ENCODE results near the gene KIRREL1.

KIRREL1 gene

DNA sequence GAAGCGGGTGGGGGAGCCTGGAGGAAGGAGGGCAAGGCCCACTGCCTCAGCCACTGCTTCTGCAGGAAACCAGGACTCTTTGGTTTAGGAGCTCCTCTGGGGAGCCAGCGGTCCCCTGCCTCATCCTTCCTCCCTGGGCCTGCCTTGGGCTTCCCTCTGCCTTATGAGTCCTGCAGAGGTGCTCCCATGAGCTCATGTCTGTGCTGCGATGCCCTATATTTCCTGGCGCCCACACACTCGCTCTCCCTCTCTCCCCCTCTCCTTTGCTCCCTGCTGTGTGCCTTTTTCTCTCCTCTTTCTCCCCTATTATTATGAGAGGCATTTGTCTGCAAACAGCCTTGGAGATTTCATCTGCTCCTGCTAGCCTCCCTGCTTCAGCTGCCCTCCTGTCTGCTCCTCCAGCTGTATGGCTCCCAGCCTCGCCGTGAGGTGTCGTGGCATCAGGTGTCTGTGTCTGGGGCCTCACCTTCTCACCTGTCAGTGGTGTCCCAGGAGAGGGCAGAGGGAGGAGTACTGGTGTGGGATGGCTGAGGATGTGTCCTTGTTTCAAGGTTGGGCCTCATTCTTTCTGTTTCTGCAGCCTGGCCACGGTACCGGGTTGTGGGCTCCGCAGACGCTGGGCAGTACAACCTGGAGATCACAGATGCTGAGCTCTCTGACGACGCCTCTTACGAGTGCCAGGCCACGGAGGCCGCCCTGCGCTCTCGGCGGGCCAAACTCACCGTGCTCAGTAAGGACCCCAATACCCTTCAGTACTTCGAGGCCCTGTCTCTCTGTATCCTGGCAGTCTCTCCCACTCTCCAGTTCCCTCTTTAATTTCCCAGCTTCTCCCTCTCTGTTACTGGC, 84.2 kb downstream of the KIRREL1 start:
- no peaks in the 10 kb centered on the region; the same call in none of the 2 replicates for H3K27me3 ChIP-seq (replicated peaks; ENCODE audit: control insufficient read depth, insufficient read depth, low read length)
- no peak for DNase-seq (ENCODE audit: extremely low read depth, insufficient read length)
- no peaks in the 10 kb centered on the region for H3K36me3 ChIP-seq (ENCODE audit: control insufficient read depth, insufficient read depth, low read length)
- H3K4me3 ChIP-seq (replicated peaks; ENCODE audit: low read depth, low read length): no peak overlapping the region
- TF ChIP-seq, protein P1, sequence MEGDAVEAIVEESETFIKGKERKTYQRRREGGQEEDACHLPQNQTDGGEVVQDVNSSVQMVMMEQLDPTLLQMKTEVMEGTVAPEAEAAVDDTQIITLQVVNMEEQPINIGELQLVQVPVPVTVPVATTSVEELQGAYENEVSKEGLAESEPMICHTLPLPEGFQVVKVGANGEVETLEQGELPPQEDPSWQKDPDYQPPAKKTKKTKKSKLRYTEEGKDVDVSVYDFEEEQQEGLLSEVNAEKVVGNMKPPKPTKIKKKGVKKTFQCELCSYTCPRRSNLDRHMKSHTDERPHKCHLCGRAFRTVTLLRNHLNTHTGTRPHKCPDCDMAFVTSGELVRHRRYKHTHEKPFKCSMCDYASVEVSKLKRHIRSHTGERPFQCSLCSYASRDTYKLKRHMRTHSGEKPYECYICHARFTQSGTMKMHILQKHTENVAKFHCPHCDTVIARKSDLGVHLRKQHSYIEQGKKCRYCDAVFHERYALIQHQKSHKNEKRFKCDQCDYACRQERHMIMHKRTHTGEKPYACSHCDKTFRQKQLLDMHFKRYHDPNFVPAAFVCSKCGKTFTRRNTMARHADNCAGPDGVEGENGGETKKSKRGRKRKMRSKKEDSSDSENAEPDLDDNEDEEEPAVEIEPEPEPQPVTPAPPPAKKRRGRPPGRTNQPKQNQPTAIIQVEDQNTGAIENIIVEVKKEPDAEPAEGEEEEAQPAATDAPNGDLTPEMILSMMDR (IDR thresholded peaks at IDR 0.05; ENCODE audit: insufficient read depth, low read length, poor library complexity, severe bottlenecking): no peak

DNA sequence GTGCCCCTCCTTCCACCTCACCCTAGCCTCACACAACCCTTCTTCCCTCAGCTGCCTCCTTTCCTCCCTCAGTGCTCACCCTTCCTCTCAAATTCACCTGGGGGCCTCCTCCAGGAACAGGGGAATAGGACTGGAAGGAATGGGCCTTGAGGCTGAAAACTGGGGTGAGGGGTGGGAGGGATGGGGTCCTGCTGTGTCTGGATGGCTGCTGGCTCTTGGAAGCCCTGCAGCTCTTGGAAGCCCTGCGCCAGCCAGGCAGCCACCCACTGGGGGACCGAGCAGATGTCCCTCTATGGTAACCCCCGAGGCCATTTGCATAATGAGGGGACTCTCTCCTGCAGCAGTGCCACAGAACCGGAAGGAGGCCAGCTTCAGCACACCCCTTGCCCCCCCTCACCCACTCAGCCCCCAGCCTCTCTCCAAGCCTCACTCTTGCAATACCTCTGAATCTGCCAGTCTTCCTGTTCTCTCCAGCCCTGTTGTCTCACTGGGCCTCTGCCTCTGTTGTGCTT, 85.2 kb downstream of the KIRREL1 start:
- TF ChIP-seq, protein P1 (IDR thresholded peaks at IDR 0.05; ENCODE audit: insufficient read depth, low read length, poor library complexity, severe bottlenecking): no peak
- no peak for DNase-seq (ENCODE audit: extremely low read depth, insufficient read length)
- H3K27me3 ChIP-seq (replicated peaks; ENCODE audit: control insufficient read depth, insufficient read depth, low read length): no peaks in the 10 kb centered on the region; the same call in none of the 2 replicates
- H3K4me3 ChIP-seq (replicated peaks; ENCODE audit: low read depth, low read length): no peak overlapping the region
- no peaks in the 10 kb centered on the region for H3K36me3 ChIP-seq (ENCODE audit: control insufficient read depth, insufficient read depth, low read length)

DNA sequence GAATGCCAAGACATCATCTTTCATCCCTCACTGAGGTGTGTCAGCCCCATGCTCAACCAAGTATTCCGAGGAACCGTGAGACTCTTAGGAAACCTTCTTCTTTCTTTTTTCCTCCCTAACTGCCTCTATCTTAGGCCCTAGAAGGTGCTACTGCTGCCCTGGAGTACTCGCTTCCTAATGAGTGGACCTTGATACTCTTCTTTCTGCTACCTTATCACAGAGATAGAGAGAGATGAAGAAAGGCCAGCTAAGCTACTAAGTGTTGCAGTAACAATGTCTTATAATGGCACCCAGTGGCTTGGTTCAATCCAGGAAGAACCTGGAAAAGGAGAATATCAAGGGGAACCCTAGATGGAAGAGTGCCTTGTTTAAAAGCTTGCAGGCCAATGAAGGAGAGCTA, 86.6 kb downstream of the KIRREL1 start:
- H3K27me3 ChIP-seq (replicated peaks; ENCODE audit: control insufficient read depth, insufficient read depth, low read length): no peaks in the 10 kb centered on the region; the same call in none of the 2 replicates
- no peak for DNase-seq (ENCODE audit: extremely low read depth, insufficient read length)
- no peaks in the 10 kb centered on the region for H3K36me3 ChIP-seq (ENCODE audit: control insufficient read depth, insufficient read depth, low read length)
- TF ChIP-seq, protein P1 (IDR thresholded peaks at IDR 0.05; ENCODE audit: insufficient read depth, low read length, poor library complexity, severe bottlenecking): no peak
- no peak overlapping the region for H3K4me3 ChIP-seq (replicated peaks; ENCODE audit: low read depth, low read length)

DNA sequence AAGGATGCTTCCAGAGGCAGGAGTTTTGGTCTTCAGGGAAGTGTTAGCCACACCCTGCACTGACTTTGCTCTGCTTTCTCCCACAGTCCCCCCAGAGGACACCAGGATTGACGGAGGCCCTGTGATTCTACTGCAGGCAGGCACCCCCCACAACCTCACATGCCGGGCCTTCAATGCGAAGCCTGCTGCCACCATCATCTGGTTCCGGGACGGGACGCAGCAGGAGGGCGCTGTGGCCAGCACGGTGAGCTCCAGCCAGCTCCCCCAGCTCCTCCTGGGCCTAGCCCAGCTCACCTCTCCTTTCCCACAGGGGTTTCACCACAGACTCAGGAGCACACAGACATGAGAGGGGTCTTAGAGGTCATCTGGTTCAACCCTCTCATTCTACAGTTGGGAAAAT, 90.9 kb downstream of the KIRREL1 start:
- Histone ChIP-seq H3K4me3 (replicated peaks; ENCODE audit: low read depth, low read length) (no peak overlapping the region), H3K27me3 (replicated peaks; ENCODE audit: control insufficient read depth, insufficient read depth, low read length) (no peaks in the 10 kb centered on the region; the same call in none of the 2 replicates), H3K36me3 (ENCODE audit: control insufficient read depth, insufficient read depth, low read length) (no peaks in the 10 kb centered on the region)
- TF ChIP-seq, protein P1 (IDR thresholded peaks at IDR 0.05; ENCODE audit: insufficient read depth, low read length, poor library complexity, severe bottlenecking): no peak
- no peak for DNase-seq (ENCODE audit: extremely low read depth, insufficient read length)

DNA sequence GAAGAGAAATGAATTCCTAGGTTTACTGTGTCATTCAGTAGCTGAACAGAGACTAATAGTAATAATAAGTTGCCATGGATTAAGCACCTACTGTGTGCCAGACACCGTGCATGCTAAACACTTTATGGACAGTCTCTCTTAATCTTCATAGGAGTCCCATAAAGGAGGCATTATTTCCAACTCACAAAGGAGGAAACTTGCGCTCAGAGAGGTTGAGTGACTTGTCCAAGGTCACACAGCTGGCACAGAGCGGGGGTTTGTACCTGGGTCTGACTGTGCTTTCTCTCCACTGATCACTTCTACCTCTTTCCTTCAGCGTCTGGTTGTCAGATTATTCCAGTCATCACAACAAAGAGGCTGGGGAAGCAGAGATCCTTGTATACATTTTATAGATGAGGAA, 91.3 kb downstream of the KIRREL1 start:
- TF ChIP-seq, protein P1 (IDR thresholded peaks at IDR 0.05; ENCODE audit: insufficient read depth, low read length, poor library complexity, severe bottlenecking): no peak
- Histone ChIP-seq H3K4me3 (replicated peaks; ENCODE audit: low read depth, low read length) (no peak overlapping the region), H3K27me3 (replicated peaks; ENCODE audit: control insufficient read depth, insufficient read depth, low read length) (no peaks in the 10 kb centered on the region; the same call in none of the 2 replicates), H3K36me3 (ENCODE audit: control insufficient read depth, insufficient read depth, low read length) (no peaks in the 10 kb centered on the region)
- no peak for DNase-seq (ENCODE audit: extremely low read depth, insufficient read length)
